OCI-LY7 (cell line): ENCODE results near the gene TK2.

Experiments
- EZH2phosphoT487 ChIP-seq: fragments of 200-600 bp; sonication (generic); IDR thresholded peaks from 2 replicates; pipeline ENCODE4 v1.6.1; 2018; ENCODE audit warnings: low read depth, borderline replicate concordance, mild to moderate bottlenecking, mixed run types, antibody characterized with exemption, low read length, moderate library complexity, mixed read lengths
- TF ChIP-seq, protein P1 (sequence below): fragments of 200-600 bp; sonication (generic); conservative IDR thresholded peaks from 2 replicates; pipeline ENCODE4 v1.5.1; 2014; ENCODE audit warnings: mild to moderate bottlenecking, antibody characterized with exemption, low read length, moderate library complexity, mixed read lengths

DNA sequence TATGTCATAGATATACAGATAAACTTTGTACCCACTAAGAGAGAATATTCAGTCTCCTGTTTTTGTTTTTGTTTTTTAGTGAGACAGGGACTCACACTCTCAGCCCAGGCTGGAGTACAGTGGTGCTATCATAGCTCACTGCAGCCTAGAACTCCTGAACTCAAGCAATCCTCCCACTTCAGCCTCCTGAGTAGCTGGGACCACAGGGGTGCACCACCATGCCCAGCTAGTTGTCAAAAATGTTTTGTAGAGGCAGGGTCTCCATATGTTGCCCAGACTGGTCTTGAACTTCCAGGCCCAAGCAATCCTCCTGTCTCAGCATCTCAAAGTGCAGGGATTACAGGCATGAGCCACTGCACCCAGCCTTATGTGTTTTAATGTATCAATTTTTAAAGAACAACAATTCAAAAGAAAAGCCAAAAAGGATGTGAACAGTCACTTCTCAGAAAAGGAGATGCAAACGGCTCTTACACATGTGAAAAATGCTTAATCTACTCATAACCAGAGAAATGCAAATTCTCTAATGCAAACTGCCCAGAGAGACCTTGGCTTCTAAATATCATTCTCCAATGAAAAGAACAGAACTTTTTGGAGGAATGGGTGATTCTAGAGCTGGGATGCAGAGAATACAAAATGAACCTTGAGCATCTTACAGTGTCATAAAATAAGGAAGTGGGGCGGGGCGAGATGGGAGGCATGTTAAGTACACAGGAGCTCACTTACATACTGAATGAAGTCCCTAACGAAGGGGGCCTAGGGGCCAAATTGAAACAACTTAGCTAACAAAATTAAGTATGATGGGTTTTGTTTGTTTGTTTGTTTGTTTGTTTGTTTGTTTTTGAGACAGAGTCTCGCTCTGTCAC, 47.3 kb upstream of the TK2 start:
- TF ChIP-seq, protein P1, sequence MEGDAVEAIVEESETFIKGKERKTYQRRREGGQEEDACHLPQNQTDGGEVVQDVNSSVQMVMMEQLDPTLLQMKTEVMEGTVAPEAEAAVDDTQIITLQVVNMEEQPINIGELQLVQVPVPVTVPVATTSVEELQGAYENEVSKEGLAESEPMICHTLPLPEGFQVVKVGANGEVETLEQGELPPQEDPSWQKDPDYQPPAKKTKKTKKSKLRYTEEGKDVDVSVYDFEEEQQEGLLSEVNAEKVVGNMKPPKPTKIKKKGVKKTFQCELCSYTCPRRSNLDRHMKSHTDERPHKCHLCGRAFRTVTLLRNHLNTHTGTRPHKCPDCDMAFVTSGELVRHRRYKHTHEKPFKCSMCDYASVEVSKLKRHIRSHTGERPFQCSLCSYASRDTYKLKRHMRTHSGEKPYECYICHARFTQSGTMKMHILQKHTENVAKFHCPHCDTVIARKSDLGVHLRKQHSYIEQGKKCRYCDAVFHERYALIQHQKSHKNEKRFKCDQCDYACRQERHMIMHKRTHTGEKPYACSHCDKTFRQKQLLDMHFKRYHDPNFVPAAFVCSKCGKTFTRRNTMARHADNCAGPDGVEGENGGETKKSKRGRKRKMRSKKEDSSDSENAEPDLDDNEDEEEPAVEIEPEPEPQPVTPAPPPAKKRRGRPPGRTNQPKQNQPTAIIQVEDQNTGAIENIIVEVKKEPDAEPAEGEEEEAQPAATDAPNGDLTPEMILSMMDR = no peak
- TF ChIP-seq EZH2phosphoT487 = no peak
